Muscle of back (tissue), 11 donors: ENCODE results near the gene RPL29. TPM values are rescaled to one million over a fixed set of nuclear protein-coding genes. Genes with fewer than 3 reads are reported as not detected.

Experiments used
- DNase-seq, 3 donors: peaks; one replicate each; pipeline versions ENCODE4 v3.0.0 to v3.0.0-alpha.2; 2013
- polyA plus RNA-seq, 10 donors: library from polyadenylated mRNA; unstranded; fragments of 120-200 nt; gene quantifications; one replicate each; pipeline ENCODE4 v1.2.1, GENCODE V29; 2013; ENCODE audit not compliant: insufficient read length in 10 of 10

The RPL29 gene
- polyA plus RNA-seq, 10 donors: 2,242 to 3,145 (median 2,773) TPM

GRCh38 chr3:51966922-51967383 lies 28.7 kb downstream of the RPL29 start:
- DNase-seq: peak in 1 of 3 donors; percentile 60

- DNase-seq: no peak
Observed at GRCh38 chr3:51966486-51966885, 29.2 kb downstream of the RPL29 start.

GRCh38 chr3:51966016-51966415 lies 29.7 kb downstream of the RPL29 start:
- DNase-seq: no peak

- no peak for DNase-seq
Observed at GRCh38 chr3:51964521-51964920, 31.2 kb downstream of the RPL29 start.

GRCh38 chr3:51963951-51964451 lies 31.7 kb downstream of the RPL29 start:
- DNase-seq: peak in 2 of 3 donors; percentile 67 to 69

- peak in 1 of 3 donors; percentile 70 for DNase-seq
Observed at GRCh38 chr3:51962854-51963530, 32.7 kb downstream of the RPL29 start.

- DNase-seq: no peak
Observed at GRCh38 chr3:51961602-51962569, 33.8 kb downstream of the RPL29 start.

GRCh38 chr3:51961011-51961410 lies 34.7 kb downstream of the RPL29 start:
- no peak for DNase-seq

- no peak for DNase-seq
Observed at GRCh38 chr3:51960386-51960785, 35.3 kb downstream of the RPL29 start.

- DNase-seq: peak in 1 of 3 donors; percentile 1
Observed at GRCh38 chr3:51959651-51960050, 36.0 kb downstream of the RPL29 start.

- DNase-seq: peak in 1 of 3 donors; percentile 3
Observed at GRCh38 chr3:51958603-51959521, 36.8 kb downstream of the RPL29 start.

GRCh38 chr3:51957520-51958205 lies 38.0 kb downstream of the RPL29 start:
- no peak for DNase-seq

- peak in 2 of 3 donors; percentile 63 to 83 for DNase-seq
Observed at GRCh38 chr3:51955893-51956770, 39.6 kb downstream of the RPL29 start.

- DNase-seq: no peak
Observed at GRCh38 chr3:51955175-51955892, 40.4 kb downstream of the RPL29 start, which contains the start of gene GPR62. GPR62 (plus strand) TSS chr3:51955381; CDS start chr3:51955653, 272 bp downstream.

- DNase-seq: no peak
Observed at GRCh38 chr3:51954713-51955112, 41.0 kb downstream of the RPL29 start.

GRCh38 chr3:51954105-51954504 lies 41.6 kb downstream of the RPL29 start:
- DNase-seq: no peak

- no peak for DNase-seq
Observed at GRCh38 chr3:51953445-51953844, 42.2 kb downstream of the RPL29 start.

- no peak for DNase-seq
Observed at GRCh38 chr3:51950899-51951298, 44.8 kb downstream of the RPL29 start.

- DNase-seq: no peak
Observed at GRCh38 chr3:51949121-51949520, 46.6 kb downstream of the RPL29 start.
